K562 (cell line): ENCODE measurements around the gene SYMPK. TPM values are rescaled to one million over a fixed set of nuclear protein-coding genes. Genes with fewer than 3 reads are reported as not detected.

Experiments
- ARID4B ChIP-seq: sonication (generic); formaldehyde crosslinking; IDR thresholded peaks from 2 replicates; pipeline ENCODE4 v1.8.0; 2022; ENCODE audit warnings: mild to moderate bottlenecking, missing genetic modification reagents
- ARNT ChIP-seq, 2 experiments: fragments of 450-650 bp; IDR thresholded peaks; 2 replicates each; pipeline ENCODE4 v1.6.1; 2016; ENCODE audit warnings: mild to moderate bottlenecking in 1 of 2
- ATF3 ChIP-seq, 2 experiments: fragments of 450-650 bp in 1 of 2; sonication (generic) in 1 of 2; formaldehyde crosslinking in 1 of 2; IDR thresholded peaks in 1 of 2; conservative IDR thresholded peaks in 1 of 2; 2 replicates each; pipeline versions ENCODE4 v1.6.1 to v1.8.1; 2016 to 2023; ENCODE audit warnings: mild to moderate bottlenecking in 2 of 2, moderate library complexity in 2 of 2, inconsistent platforms in 1 of 2, missing genetic modification reagents in 1 of 2
- ELF2 ChIP-seq: fragments of 250-450 bp; sonication (Bioruptor Pico); IDR thresholded peaks from 2 replicates; pipeline ENCODE4 v1.5.0; 2021; ENCODE audit warnings: mild to moderate bottlenecking
- ELK1 ChIP-seq: sonication (generic); formaldehyde crosslinking; IDR thresholded peaks from 2 replicates; pipeline ENCODE4 v1.8.1; 2022; ENCODE audit warnings: missing genetic modification reagents
- FOS ChIP-seq: IDR thresholded peaks from 3 replicates; pipeline ENCODE4 v1.6.1; 2011; ENCODE audit not compliant: insufficient read length; ENCODE audit errors: extremely low read depth
- GABPA ChIP-seq: fragments of 200-800 bp; sonication (Bioruptor generic); conservative IDR thresholded peaks from 2 replicates; pipeline ENCODE4 v1.6.1; 2016; ENCODE audit warnings: low read depth, missing genetic modification characterization, missing compliant biosample characterization
- HNRNPLL ChIP-seq: fragments of 200-400 bp; formaldehyde crosslinking; IDR thresholded peaks from 2 replicates; pipeline ENCODE4 v1.6.1; 2017; ENCODE audit warnings: low read length, low read depth, mild to moderate bottlenecking; ENCODE audit not compliant: poor library complexity, severe bottlenecking
- L3MBTL2 ChIP-seq: fragments of 450-650 bp; IDR thresholded peaks from 2 replicates; pipeline ENCODE4 v1.6.1; 2016; ENCODE audit warnings: mild to moderate bottlenecking, moderate library complexity
- MAX ChIP-seq: sonication (generic); formaldehyde crosslinking; IDR thresholded peaks from 2 replicates; pipeline ENCODE4 v1.9.0; 2022; ENCODE audit warnings: mild to moderate bottlenecking, missing genetic modification reagents
- PHF20 ChIP-seq: fragments of 450-650 bp; IDR thresholded peaks from 2 replicates; pipeline ENCODE4 v1.6.1; 2018; ENCODE audit not compliant: partially characterized antibody
- PRMT5 ChIP-seq: sonication (generic); formaldehyde crosslinking; IDR thresholded peaks from 2 replicates; pipeline ENCODE4 v1.5.0; 2020; ENCODE audit warnings: missing genetic modification reagents
- RBFOX2 ChIP-seq: fragments of 200-400 bp; formaldehyde crosslinking; IDR thresholded peaks from 2 replicates; pipeline ENCODE4 v1.6.1; 2017; ENCODE audit warnings: low read depth, mild to moderate bottlenecking, low read length, moderate library complexity
- TCF15 ChIP-seq: fragments of 250-450 bp; sonication (Bioruptor Pico); IDR thresholded peaks from 2 replicates; pipeline ENCODE4 v1.8.0; 2022; ENCODE audit warnings: moderate library complexity, mild to moderate bottlenecking, inconsistent platforms
- THAP7 ChIP-seq: fragments of 250-450 bp; sonication (Bioruptor Pico); IDR thresholded peaks from 2 replicates; pipeline ENCODE4 v1.5.0; 2021
- ZNF655 ChIP-seq: fragments of 250-450 bp; sonication (Bioruptor Pico); IDR thresholded peaks from 2 replicates; pipeline ENCODE4 v1.5.0; 2021
- polyA plus RNA-seq, 8 experiments: library from polyadenylated mRNA; depleted of rRNA in 4 of 8; stranded (reverse) in 5 of 8; unstranded in 3 of 8; fragments of >200 nt; fragmentation: Nextera tagmentation in 2 of 8; fragmentation: Illumina TruSeq in 1 of 8; extraction: Ambion mirVana in 2 of 8; extraction: Trizol in 1 of 8; gene quantifications; 2 replicates each; pipeline versions ENCODE4 v1.2.1 to v1.2.3, GENCODE V29; 2011 to 2014; ENCODE audit warnings: inconsistent platforms in 1 of 8, missing spikeins in 1 of 8
- total RNA-seq, 7 experiments: library from RNA; depleted of rRNA in 6 of 7; stranded (reverse); fragments of >200 nt in 6 of 7; fragmentation: Illumina TruSeq in 2 of 7; extraction: Trizol in 2 of 7; gene quantifications; 2 replicates each; pipeline versions ENCODE4 v1.2.1 to v1.2.3, GENCODE V29; 2011 to 2021; ENCODE audit warnings: low replicate concordance in 1 of 7

The SYMPK gene
- total and polyA plus RNA-seq, 9 of the 15 experiments (the other 6 are each of a cell fraction or from before 2014, with no cell fraction given): 0.73 to 95.5 (median 58.4) TPM

- TF ChIP-seq ZNF655 (CRISPR knock-in tag): no peak
- no peak for TF ChIP-seq PRMT5 (CRISPR knock-in tag)
- TF ChIP-seq THAP7: no peak
- TF ChIP-seq ELF2 (CRISPR knock-in tag): no peak
- TF ChIP-seq MAX (CRISPR knock-in tag): peak; percentile 8; the same call in 1 of the 2 replicates
- TF ChIP-seq ELK1: no peak
- TF ChIP-seq PHF20: peak; percentile 59
- no peak for TF ChIP-seq GABPA
- TF ChIP-seq TCF15 (CRISPR knock-in tag): no peak
- TF ChIP-seq ARID4B (CRISPR knock-in tag): peak; percentile 53; the same call in 1 of the 2 replicates
- peak; percentile 70 for TF ChIP-seq HNRNPLL
- peak; percentile 59 for TF ChIP-seq L3MBTL2
- peak; percentile 70 for TF ChIP-seq RBFOX2
- no peak for TF ChIP-seq ARNT (IDR thresholded peaks at IDR 0.05)
- TF ChIP-seq ATF3 (IDR thresholded peaks at IDR 0.05): no peak
- TF ChIP-seq ATF3 (CRISPR knock-in tag; conservative IDR thresholded peaks at IDR 0.05): no peak
- no peak for TF ChIP-seq FOS
These were observed 40.0 kb upstream of the SYMPK start (continued) for GRCh38 chr19:45902651-45903625.
